HG02763 (cell line): ENCODE results near the gene VWA3A.
"Not testable (repeated sequence)": the region's sequence is repeated elsewhere in the genome, so short reads cannot be mapped to it uniquely, and the experiment has no call there.

ENCODE experiments used
- ATAC-seq: cut with Tn5 transposase; IDR thresholded peaks from one replicate; pipeline ENCODE4 v1.9.1; 2021; ENCODE audit warnings: mild to moderate bottlenecking, moderate library complexity; ENCODE audit not compliant: unreplicated experiment

Gene VWA3A

GRCh38 chr16:22181843-22182242, 89.5 kb downstream of the VWA3A start:
- ATAC-seq = no peak

GRCh38 chr16:22183335-22183734, 91.0 kb downstream of the VWA3A start:
- ATAC-seq = no peak

- no peak for ATAC-seq
These were observed 91.7 kb downstream of the VWA3A start for GRCh38 chr16:22183901-22184614.

GRCh38 chr16:22184615-22184968, 92.3 kb downstream of the VWA3A start:
- no peak for ATAC-seq

- no peak for ATAC-seq
These were observed 94.2 kb downstream of the VWA3A start for GRCh38 chr16:22186517-22186916.

- no peak for ATAC-seq
These were observed 95.9 kb downstream of the VWA3A start for GRCh38 chr16:22188267-22188594.

- no peak for ATAC-seq
These were observed 96.5 kb downstream of the VWA3A start for GRCh38 chr16:22188595-22189442.

- no peak for ATAC-seq
These were observed 97.2 kb downstream of the VWA3A start for GRCh38 chr16:22189473-22190080.

GRCh38 chr16:22190081-22190775, 97.9 kb downstream of the VWA3A start:
- peak; percentile 63 for ATAC-seq

GRCh38 chr16:22190776-22191531, 98.6 kb downstream of the VWA3A start:
- peak; percentile 49 for ATAC-seq

GRCh38 chr16:22191532-22192260, 99.4 kb downstream of the VWA3A start:
- ATAC-seq = no peak

- no peak for ATAC-seq
These were observed 100.1 kb downstream of the VWA3A start for GRCh38 chr16:22192261-22193062.

- no peak for ATAC-seq
These were observed 100.7 kb downstream of the VWA3A start for GRCh38 chr16:22193063-22193411.

- ATAC-seq = no peak
These were observed 102.5 kb downstream of the VWA3A start for GRCh38 chr16:22194707-22195444.

GRCh38 chr16:22195445-22195694, 103.0 kb downstream of the VWA3A start:
- ATAC-seq = no peak

GRCh38 chr16:22195695-22196558, 103.6 kb downstream of the VWA3A start:
- peak; percentile 24 for ATAC-seq

GRCh38 chr16:22196559-22197168, 104.3 kb downstream of the VWA3A start:
- not testable (repeated sequence) for ATAC-seq
